OCI-LY3 (cell line): ENCODE measurements around the gene FMO2.

Experiments used
- CTCF ChIP-seq: fragments of 200-600, 300-600 bp; sonication (generic); IDR thresholded peaks from 2 replicates; pipeline ENCODE4 v1.5.1; 2014; ENCODE audit warnings: antibody characterized with exemption, low read length, low read depth
- EZH2phosphoT487 ChIP-seq: fragments of 200-600 bp; shearing (Covaris generic); IDR thresholded peaks from 2 replicates; pipeline ENCODE4 v1.6.1; 2018; ENCODE audit warnings: antibody characterized with exemption, mixed run types, low read depth

GRCh38 chr1:171206978-171207355, 21.9 kb downstream of the FMO2 start:
- TF ChIP-seq CTCF (no peak), EZH2phosphoT487 (no peak)
